ES-I3 (cell line): Measurements from ENCODE around the gene PRPF40B.

Source experiments
- H3K36me3 ChIP-seq: 2 replicates; pipeline ENCODE4 v1.6.1; 2013; ENCODE audit warnings: mild to moderate bottlenecking, low read length, control low read depth, moderate library complexity; ENCODE audit not compliant: insufficient read depth
- H3K4me1 ChIP-seq: 2 replicates; pipeline ENCODE4 v1.6.1; 2013; ENCODE audit warnings: mild to moderate bottlenecking, control low read depth, low read length; ENCODE audit not compliant: insufficient read depth
- H3K9ac ChIP-seq: 2 replicates; pipeline ENCODE4 v1.6.1; 2013; ENCODE audit warnings: low read depth, mild to moderate bottlenecking, low read length, moderate library complexity
- H3K9me3 ChIP-seq: 2 replicates; pipeline ENCODE4 v1.6.1; 2013; ENCODE audit warnings: mild to moderate bottlenecking, low read length, moderate library complexity; ENCODE audit not compliant: control insufficient read depth, insufficient read depth

PRPF40B gene

GRCh38 chr12:49636574-49636973 lies 13.2 kb downstream of the PRPF40B start:
- no peaks in the 10 kb centered on the region; the same call in 1 of the 2 replicates for H3K36me3 ChIP-seq
- no peaks in the 10 kb centered on the region for H3K9me3 ChIP-seq
- H3K4me1 ChIP-seq = peaks cover 10% of the 10 kb centered on the region
- no peak overlapping the region for H3K9ac ChIP-seq

GRCh38 chr12:49636979-49637755 lies 13.8 kb downstream of the PRPF40B start:
- peaks cover 8% of the 10 kb centered on the region for H3K4me1 ChIP-seq
- no peaks in the 10 kb centered on the region; the same call in 1 of the 2 replicates for H3K36me3 ChIP-seq
- no peaks in the 10 kb centered on the region for H3K9me3 ChIP-seq
- H3K9ac ChIP-seq = no peak overlapping the region

- H3K4me1 ChIP-seq = peaks cover 8% of the 10 kb centered on the region
- no peaks in the 10 kb centered on the region for H3K9me3 ChIP-seq
- no peak overlapping the region for H3K9ac ChIP-seq
- H3K36me3 ChIP-seq = peaks cover 13% of the 10 kb centered on the region
These were observed 18.5 kb downstream of the PRPF40B start for GRCh38 chr12:49641748-49642369.

- Histone ChIP-seq H3K9me3 (no peaks in the 10 kb centered on the region), H3K9ac (no peak overlapping the region), H3K36me3 (peaks cover 13% of the 10 kb centered on the region), H3K4me1 (peaks cover 4% of the 10 kb centered on the region; the same call in 1 of the 2 replicates)
These were observed 19.0 kb downstream of the PRPF40B start for GRCh38 chr12:49642370-49642802.

GRCh38 chr12:49643135-49643534 lies 19.8 kb downstream of the PRPF40B start:
- H3K36me3 ChIP-seq = peaks cover 13% of the 10 kb centered on the region
- H3K4me1 ChIP-seq = no peaks in the 10 kb centered on the region; the same call in none of the 2 replicates
- H3K9me3 ChIP-seq = no peaks in the 10 kb centered on the region
- no peak overlapping the region for H3K9ac ChIP-seq

- Histone ChIP-seq H3K9me3 (no peaks in the 10 kb centered on the region), H3K36me3 (peaks cover 13% of the 10 kb centered on the region), H3K9ac (no peak overlapping the region), H3K4me1 (no peaks in the 10 kb centered on the region; the same call in none of the 2 replicates)
These were observed 20.7 kb downstream of the PRPF40B start for GRCh38 chr12:49643961-49644619.

- Histone ChIP-seq H3K4me1 (no peaks in the 10 kb centered on the region; the same call in none of the 2 replicates), H3K9ac (no peak overlapping the region), H3K36me3 (peaks cover 13% of the 10 kb centered on the region), H3K9me3 (no peaks in the 10 kb centered on the region)
These were observed 21.2 kb downstream of the PRPF40B start for GRCh38 chr12:49644620-49644994.

- peaks cover 14% of the 10 kb centered on the region for H3K36me3 ChIP-seq
- H3K9ac ChIP-seq = no peak overlapping the region
- H3K4me1 ChIP-seq = no peaks in the 10 kb centered on the region; the same call in 1 of the 2 replicates
- no peaks in the 10 kb centered on the region for H3K9me3 ChIP-seq
These were observed 22.0 kb downstream of the PRPF40B start for GRCh38 chr12:49645146-49646039.

GRCh38 chr12:49646331-49646830 lies 23.0 kb downstream of the PRPF40B start:
- no peak overlapping the region for H3K9ac ChIP-seq
- no peaks in the 10 kb centered on the region for H3K9me3 ChIP-seq
- H3K4me1 ChIP-seq = no peaks in the 10 kb centered on the region; the same call in 1 of the 2 replicates
- peaks cover 24% of the 10 kb centered on the region for H3K36me3 ChIP-seq

- Histone ChIP-seq H3K9me3 (no peaks in the 10 kb centered on the region), H3K36me3 (peaks cover 24% of the 10 kb centered on the region), H3K4me1 (no peaks in the 10 kb centered on the region; the same call in 1 of the 2 replicates), H3K9ac (no peak overlapping the region)
These were observed 23.7 kb downstream of the PRPF40B start for GRCh38 chr12:49646871-49647654.

- no peak overlapping the region for H3K9ac ChIP-seq
- H3K36me3 ChIP-seq = peaks cover 26% of the 10 kb centered on the region
- no peaks in the 10 kb centered on the region for H3K9me3 ChIP-seq
- no peaks in the 10 kb centered on the region; the same call in 1 of the 2 replicates for H3K4me1 ChIP-seq
These were observed 24.7 kb downstream of the PRPF40B start for GRCh38 chr12:49647827-49648711.

GRCh38 chr12:49648712-49649003 lies 25.3 kb downstream of the PRPF40B start:
- Histone ChIP-seq H3K9me3 (no peaks in the 10 kb centered on the region), H3K4me1 (no peaks in the 10 kb centered on the region; the same call in 1 of the 2 replicates), H3K36me3 (peaks cover 29% of the 10 kb centered on the region), H3K9ac (no peak overlapping the region)
